CD4-positive, alpha-beta T cell (primary cell): ENCODE results near the gene GRK7. TPM values are rescaled to one million over a fixed set of nuclear protein-coding genes. Genes with fewer than 3 reads are reported as not detected.

Experiments used
- ATAC-seq: fragments of 200-7000 bp; cut with Tn5 transposase; one replicate; pipeline ENCODE4 v1.10.0; 2022; ENCODE audit warnings: mild to moderate bottlenecking; ENCODE audit not compliant: poor library complexity
- CTCF ChIA-PET: fragments of 350-600 bp; sonication (Branson Sonifier 250); formaldehyde crosslinking; loops from one replicate; lab custom pipeline; 2021; ENCODE audit warnings: antibody characterized with exemption, inconsistent platforms; lab: Charles Lee
- POLR2A ChIA-PET: fragments of 350-600 bp; sonication (Branson Sonifier 250); formaldehyde crosslinking; loops from one replicate; lab custom pipeline; 2021; ENCODE audit warnings: antibody characterized with exemption, inconsistent platforms; lab: Charles Lee
- DNase-seq, 14 experiments: peaks; one replicate each; pipeline ENCODE4 v3.0.0-alpha.2; 2013 to 2020; ENCODE audit warnings: mixed read lengths in 2 of 14
- H3K27ac ChIP-seq, 2 donors: one replicate each; pipeline versions ENCODE4 v1.5.1 to v1.7.0; 2013; ENCODE audit warnings: low read length in 2 of 2, low read depth in 1 of 2, mild to moderate bottlenecking in 1 of 2
- H3K27me3 ChIP-seq, 2 experiments: 1 replicate in 1 of 2; 2 replicates in 1 of 2; pipeline versions ENCODE4 v1.6.1 to v1.7.0; 2013; ENCODE audit warnings: low read length in 2 of 2, control low read depth in 1 of 2, mild to moderate bottlenecking in 1 of 2, moderate library complexity in 1 of 2; ENCODE audit not compliant: insufficient read depth in 2 of 2, control insufficient read depth in 1 of 2
- H3K36me3 ChIP-seq: one replicate; pipeline ENCODE4 v1.6.1; 2013; ENCODE audit warnings: low read length, control low read depth; ENCODE audit not compliant: insufficient read depth
- H3K4me1 ChIP-seq: one replicate; pipeline ENCODE4 v1.6.1; 2013; ENCODE audit warnings: low read length, control low read depth; ENCODE audit not compliant: insufficient read depth
- H3K4me3 ChIP-seq: one replicate; pipeline ENCODE4 v1.5.1; 2013; ENCODE audit warnings: mild to moderate bottlenecking, low read length, moderate library complexity
- H3K9me3 ChIP-seq, 2 experiments: 1 replicate in 1 of 2; 2 replicates in 1 of 2; pipeline versions ENCODE4 v1.6.1 to v1.7.0; 2013; ENCODE audit warnings: low read length in 2 of 2, mild to moderate bottlenecking in 2 of 2, control low read depth in 1 of 2, moderate library complexity in 1 of 2; ENCODE audit not compliant: control insufficient read depth in 1 of 2, insufficient read depth in 1 of 2
- H3K27ac Mint-ChIP-seq: one replicate; pipeline ENCODE4 v1.8.0; 2020; ENCODE audit warnings: mixed read lengths
- H3K27me3 Mint-ChIP-seq: one replicate; pipeline ENCODE4 v1.8.0; 2021; ENCODE audit warnings: mixed read lengths
- H3K36me3 Mint-ChIP-seq: one replicate; pipeline ENCODE4 v1.8.0; 2021; ENCODE audit warnings: low read depth, mixed read lengths
- H3K4me1 Mint-ChIP-seq: one replicate; pipeline ENCODE4 v1.8.0; 2021; ENCODE audit warnings: low read depth, mixed read lengths
- H3K4me3 Mint-ChIP-seq: one replicate; pipeline ENCODE4 v1.8.0; 2020; ENCODE audit warnings: mild to moderate bottlenecking, mixed read lengths
- H3K9me3 Mint-ChIP-seq: one replicate; pipeline ENCODE4 v1.8.0; 2020; ENCODE audit warnings: mixed read lengths
- CTCF ChIP-seq: fragments of 200-600 bp; IDR thresholded peaks from one replicate; pipeline ENCODE4 v1.8.0; 2022; ENCODE audit warnings: antibody characterized with exemption, mild to moderate bottlenecking
- intact Hi-C, 2 experiments: fragments of 100-400 bp; cut with DNase I in 1 of 2; cut with micrococcal nuclease in 1 of 2; formaldehyde crosslinking; loops; one replicate each; pipeline versions ENCODE4 v1.15.1 to v1.9.0; 2023 to 2025; cut with DNase I, micrococcal nuclease
- total RNA-seq, 174 experiments: library from RNA in 2 of 174; stranded (reverse) in 2 of 174; gene quantifications; one replicate each; pipeline ENCODE4 v1.2.3 and lab custom pipeline; 2021 to 2026

GRK7 gene
- total RNA-seq, 2 experiments from 2014 or later = 0.19 to 0.22 TPM

- ChIA-PET POLR2A (no interaction called here), CTCF (no interaction called here)
- H3K36me3 ChIP-seq = no peaks in the 10 kb centered on the region
- no peaks in the 10 kb centered on the region for H3K27me3 Mint-ChIP-seq
- no peak for DNase-seq
- no peaks in the 10 kb centered on the region for H3K36me3 Mint-ChIP-seq
- H3K27ac ChIP-seq = no peak overlapping the region
- no peak overlapping the region for H3K4me3 Mint-ChIP-seq
- H3K4me3 ChIP-seq = no peak overlapping the region
- H3K9me3 ChIP-seq = no peaks in the 10 kb centered on the region
- no peaks in the 10 kb centered on the region for H3K4me1 Mint-ChIP-seq
- no peak for ATAC-seq
- no peaks in the 10 kb centered on the region for H3K9me3 Mint-ChIP-seq
- H3K4me1 ChIP-seq = no peaks in the 10 kb centered on the region
- no peaks in the 10 kb centered on the region for H3K27me3 ChIP-seq
- no peak for TF ChIP-seq CTCF
- no peak overlapping the region for H3K27ac Mint-ChIP-seq
- intact Hi-C loops = no loop called here
Measured at GRCh38 chr3:141808586-141808985, 45.4 kb downstream of the GRK7 start.

GRCh38 chr3:141810161-141810560, 47.0 kb downstream of the GRK7 start:
- intact Hi-C loops = no loop called here
- Histone ChIP-seq H3K36me3 (no peaks in the 10 kb centered on the region), H3K27ac (no peak overlapping the region), H3K27me3 (no peaks in the 10 kb centered on the region), H3K4me3 (no peak overlapping the region), H3K4me1 (no peaks in the 10 kb centered on the region), H3K9me3 (no peaks in the 10 kb centered on the region)
- Mint-ChIP-seq H3K27ac (no peak overlapping the region), H3K27me3 (no peaks in the 10 kb centered on the region), H3K4me1 (no peaks in the 10 kb centered on the region), H3K9me3 (peaks cover 3% of the 10 kb centered on the region), H3K4me3 (no peak overlapping the region), H3K36me3 (no peaks in the 10 kb centered on the region)
- ATAC-seq (no peak), DNase-seq (no peak)
- TF ChIP-seq CTCF = no peak
- CTCF ChIA-PET = no interaction called here
- POLR2A ChIA-PET = no interaction called here

- ChIA-PET CTCF (no interaction called here), POLR2A (no interaction called here)
- Histone ChIP-seq H3K27me3 (peaks cover 0 to 3% of the 10 kb centered on the region in 2 experiments), H3K4me3 (no peak overlapping the region), H3K36me3 (no peaks in the 10 kb centered on the region), H3K4me1 (no peaks in the 10 kb centered on the region), H3K27ac (no peak overlapping the region), H3K9me3 (no peaks in the 10 kb centered on the region)
- no peaks in the 10 kb centered on the region for H3K27me3 Mint-ChIP-seq
- no peak overlapping the region for H3K4me3 Mint-ChIP-seq
- DNase-seq (no peak), ATAC-seq (no peak)
- TF ChIP-seq CTCF = no peak
- intact Hi-C loops = no loop called here
- no peaks in the 10 kb centered on the region for H3K36me3 Mint-ChIP-seq
- H3K9me3 Mint-ChIP-seq = peaks cover 10% of the 10 kb centered on the region
- no peak overlapping the region for H3K27ac Mint-ChIP-seq
- no peaks in the 10 kb centered on the region for H3K4me1 Mint-ChIP-seq
Measured at GRCh38 chr3:141811348-141811747, 48.1 kb downstream of the GRK7 start.
